ENCODE data around the gene PRICKLE4.

The PRICKLE4 gene, protein sequence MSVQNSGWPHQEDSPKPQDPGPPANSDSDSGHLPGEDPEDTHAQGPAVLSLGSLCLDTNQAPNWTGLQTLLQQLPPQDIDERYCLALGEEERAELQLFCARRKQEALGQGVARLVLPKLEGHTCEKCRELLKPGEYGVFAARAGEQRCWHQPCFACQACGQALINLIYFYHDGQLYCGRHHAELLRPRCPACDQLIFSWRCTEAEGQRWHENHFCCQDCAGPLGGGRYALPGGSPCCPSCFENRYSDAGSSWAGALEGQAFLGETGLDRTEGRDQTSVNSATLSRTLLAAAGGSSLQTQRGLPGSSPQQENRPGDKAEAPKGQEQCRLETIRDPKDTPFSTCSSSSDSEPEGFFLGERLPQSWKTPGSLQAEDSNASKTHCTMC

GRCh38 chr6:41780551-41781365 lies at the start of gene PRICKLE4:
PRICKLE4 (plus strand) TSS chr6:41780782; CDS start chr6:41783474, 2,692 bp downstream.
- no peak for FAIRE-seq

- no peak for FAIRE-seq
These were observed 49.0 kb upstream of the PRICKLE4 start for GRCh38 chr6:41731561-41732086.

- FAIRE-seq, result no peak
These were observed 48.4 kb upstream of the PRICKLE4 start for GRCh38 chr6:41732149-41732548.

GRCh38 chr6:41732591-41733359 lies 47.8 kb upstream of the PRICKLE4 start:
- FAIRE-seq, result no peak

DNA sequence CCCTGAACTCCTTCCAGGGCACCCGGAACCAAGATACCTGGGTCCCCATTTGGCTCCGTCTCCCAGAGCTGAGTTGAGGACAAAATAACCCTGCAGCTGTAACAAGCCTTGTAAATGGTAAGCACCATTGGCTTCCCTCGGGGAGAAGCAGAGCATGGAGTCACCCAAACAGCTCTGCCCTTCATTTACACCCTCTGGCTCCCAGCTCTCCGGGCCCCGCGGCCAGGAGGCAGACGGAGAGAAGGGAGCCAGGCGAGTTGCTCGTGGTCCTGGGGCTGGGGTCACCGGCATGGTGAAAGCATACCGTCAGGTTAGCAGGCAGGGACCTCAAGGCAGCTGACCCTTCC lies 47.2 kb upstream of the PRICKLE4 start:
- no peak for FAIRE-seq

- FAIRE-seq, result no peak
These were observed 46.6 kb upstream of the PRICKLE4 start for GRCh38 chr6:41733707-41734665.

- no peak for FAIRE-seq
These were observed 45.7 kb upstream of the PRICKLE4 start for GRCh38 chr6:41734666-41735426.

- no peak for FAIRE-seq
These were observed 45.0 kb upstream of the PRICKLE4 start, which contains the start of gene TFEB for GRCh38 chr6:41735427-41736185. TFEB (minus strand) TSS chr6:41735608; CDS start chr6:41691213, 44,395 bp downstream.

GRCh38 chr6:41736186-41736733 lies 44.3 kb upstream of the PRICKLE4 start:
- FAIRE-seq, result no peak

GRCh38 chr6:41736800-41737555 lies 43.6 kb upstream of the PRICKLE4 start:
- FAIRE-seq, result no peak

- no peak for FAIRE-seq
These were observed 42.9 kb upstream of the PRICKLE4 start for GRCh38 chr6:41737591-41738130.

GRCh38 chr6:41739041-41739440 lies 41.5 kb upstream of the PRICKLE4 start:
- FAIRE-seq, result no peak

GRCh38 chr6:41740366-41741162 lies 40.0 kb upstream of the PRICKLE4 start:
- no peak for FAIRE-seq

DNA sequence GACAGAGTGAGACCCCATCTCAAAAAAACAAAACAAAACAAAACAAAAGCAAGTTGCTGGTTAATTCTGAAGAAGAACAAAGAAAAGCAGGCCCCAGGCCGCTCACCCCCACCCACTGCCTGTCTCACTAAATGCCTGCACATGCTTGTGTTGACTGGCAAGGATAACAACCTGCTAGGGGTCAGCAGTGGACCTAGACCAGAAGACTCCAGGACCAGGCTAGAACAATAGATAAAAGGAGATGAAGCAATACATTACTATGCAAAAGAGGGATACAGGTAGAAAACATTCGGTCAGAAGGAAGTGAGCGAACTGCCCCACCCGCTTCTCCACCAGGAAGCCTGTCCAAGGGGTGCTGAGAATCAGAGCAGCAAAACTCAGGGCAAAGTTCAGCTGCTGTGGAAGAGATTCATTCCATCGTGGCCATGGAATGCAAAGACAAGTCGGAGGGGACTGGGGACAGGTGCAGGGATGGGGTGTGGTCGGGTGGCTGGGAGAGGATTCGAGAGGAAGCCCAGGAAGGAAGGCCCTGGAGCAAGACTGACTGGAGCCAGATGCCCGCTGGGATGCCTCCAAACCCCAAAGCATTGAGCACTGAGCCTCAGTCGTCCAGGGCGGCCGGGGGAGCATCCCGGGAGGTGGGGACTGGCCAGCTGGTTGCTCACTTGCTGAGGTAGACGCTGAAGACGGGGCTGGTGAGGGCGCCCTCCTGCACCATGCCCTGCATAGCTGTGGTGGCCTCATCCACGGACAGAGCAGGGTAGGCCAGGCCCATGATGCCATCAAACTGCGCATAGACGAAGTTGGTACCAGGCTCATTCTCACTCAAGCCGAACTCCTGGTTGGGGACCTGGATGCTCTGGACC lies 38.7 kb upstream of the PRICKLE4 start:
- FAIRE-seq, result no peak

GRCh38 chr6:41743406-41744235 lies 37.0 kb upstream of the PRICKLE4 start:
- FAIRE-seq, result no peak

Data from colon (tissue), 2 donors.